Posterior vena cava (tissue), 2 donors: ENCODE results near the gene VSTM4. TPM values are rescaled to one million over a fixed set of nuclear protein-coding genes. Genes with fewer than 3 reads are reported as not detected.

Experiments
- DNase-seq: peaks from one replicate; pipeline ENCODE4 v3.0.0-alpha.2; 2020; ENCODE audit warnings: low spot score
- intact Hi-C, 2 donors: fragments of 100-400 bp; cut with DNase I; formaldehyde crosslinking; loops; one replicate each; pipeline versions ENCODE4 v1.14.1 to v1.14.2; 2022 to 2023
- total RNA-seq, 2 donors: library from RNA; stranded (reverse); fragmentation: NEBNext Ultra II Directional; extraction: Animal tissue kit (Norgen Biotek cat#: 25700); gene quantifications; one replicate each; pipeline ENCODE4 v1.2.1, GENCODE V29; 2021
- donor health status: DM: yes; HTN: yes; CAD: no.
- donor health status: DM: yes; HTN: yes; CAD: no.

VSTM4 gene
- total RNA-seq, 2 donors from 2014 or later = 14.9 to 20.2 TPM

GRCh38 chr10:49123981-49124950 lies 8.9 kb upstream of the VSTM4 start:
- intact Hi-C loops = no loop called here
- no peak for DNase-seq

GRCh38 chr10:49120911-49121310 lies 5.6 kb upstream of the VSTM4 start:
- no peak for DNase-seq
- intact Hi-C loops = no loop called here

- no peak for DNase-seq
- intact Hi-C loops = no loop called here
Measured at GRCh38 chr10:49119746-49120145, 4.4 kb upstream of the VSTM4 start.

DNA sequence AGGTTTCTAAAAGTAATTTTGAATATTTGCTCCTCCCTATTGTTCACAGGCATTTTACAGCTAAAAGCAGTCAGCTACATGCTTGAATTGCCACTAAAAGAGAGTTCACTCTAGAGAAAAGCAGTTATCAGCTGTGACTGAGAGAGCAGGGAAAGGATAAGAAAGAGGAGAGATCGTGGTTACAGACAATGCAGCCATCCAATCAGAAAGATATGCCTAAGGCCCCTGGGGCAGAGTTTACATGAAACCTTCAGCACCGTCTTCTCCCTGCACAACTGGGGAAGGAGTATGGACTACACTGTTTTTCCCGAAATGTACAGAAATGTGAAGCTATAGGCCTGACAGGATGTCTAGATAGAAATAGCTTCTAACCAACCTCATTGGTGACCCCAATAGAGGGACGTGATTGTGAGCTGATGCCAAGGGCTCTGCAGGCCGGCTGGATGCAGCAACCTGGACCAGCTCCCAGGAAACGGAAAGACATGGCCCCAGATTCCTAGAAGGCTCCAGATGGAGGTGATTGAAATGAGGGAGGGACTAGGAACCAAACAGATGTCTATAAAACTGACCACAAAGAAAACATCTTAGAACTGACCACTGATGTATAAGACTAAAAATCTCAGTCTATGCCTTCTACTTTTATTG lies 3.2 kb upstream of the VSTM4 start:
- intact Hi-C loops = no loop called here

DNA sequence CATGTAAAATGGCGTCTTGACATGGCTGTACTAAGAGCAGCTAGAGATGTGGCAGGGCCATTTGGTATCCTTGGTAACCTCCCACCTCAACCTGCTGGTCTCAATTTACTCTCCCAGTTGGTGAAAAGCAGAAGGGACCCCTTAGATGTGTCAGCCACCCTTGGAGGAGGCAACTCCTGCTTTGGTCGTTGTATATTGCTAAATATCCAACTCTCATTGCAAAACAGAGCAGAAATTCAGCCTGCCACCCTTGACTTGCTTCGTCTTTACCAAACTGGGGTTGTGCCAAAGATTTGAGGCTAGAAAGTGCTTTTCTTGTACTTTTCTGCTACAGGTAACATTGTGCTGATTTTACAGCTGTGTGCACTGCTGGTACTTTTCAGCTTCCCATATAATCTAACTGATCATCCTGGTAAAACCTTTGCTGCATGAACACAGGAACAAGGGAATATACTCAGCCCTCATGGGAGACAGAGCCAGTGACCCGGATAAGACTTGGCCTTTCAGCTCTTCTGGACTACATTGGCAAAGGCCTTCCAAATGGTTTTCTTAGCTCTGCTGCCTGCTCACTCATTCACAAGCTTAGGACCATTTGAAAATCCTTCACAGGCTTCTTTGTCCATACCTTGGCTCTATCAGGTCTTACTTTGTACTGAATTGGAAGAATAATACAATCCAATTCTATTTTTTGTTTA lies 2.2 kb upstream of the VSTM4 start:
- no peak for DNase-seq
- intact Hi-C loops = no loop called here

More for the DNA sequence above, 3.2 kb upstream of the VSTM4 start:
- DNase-seq = no peak

DNA sequence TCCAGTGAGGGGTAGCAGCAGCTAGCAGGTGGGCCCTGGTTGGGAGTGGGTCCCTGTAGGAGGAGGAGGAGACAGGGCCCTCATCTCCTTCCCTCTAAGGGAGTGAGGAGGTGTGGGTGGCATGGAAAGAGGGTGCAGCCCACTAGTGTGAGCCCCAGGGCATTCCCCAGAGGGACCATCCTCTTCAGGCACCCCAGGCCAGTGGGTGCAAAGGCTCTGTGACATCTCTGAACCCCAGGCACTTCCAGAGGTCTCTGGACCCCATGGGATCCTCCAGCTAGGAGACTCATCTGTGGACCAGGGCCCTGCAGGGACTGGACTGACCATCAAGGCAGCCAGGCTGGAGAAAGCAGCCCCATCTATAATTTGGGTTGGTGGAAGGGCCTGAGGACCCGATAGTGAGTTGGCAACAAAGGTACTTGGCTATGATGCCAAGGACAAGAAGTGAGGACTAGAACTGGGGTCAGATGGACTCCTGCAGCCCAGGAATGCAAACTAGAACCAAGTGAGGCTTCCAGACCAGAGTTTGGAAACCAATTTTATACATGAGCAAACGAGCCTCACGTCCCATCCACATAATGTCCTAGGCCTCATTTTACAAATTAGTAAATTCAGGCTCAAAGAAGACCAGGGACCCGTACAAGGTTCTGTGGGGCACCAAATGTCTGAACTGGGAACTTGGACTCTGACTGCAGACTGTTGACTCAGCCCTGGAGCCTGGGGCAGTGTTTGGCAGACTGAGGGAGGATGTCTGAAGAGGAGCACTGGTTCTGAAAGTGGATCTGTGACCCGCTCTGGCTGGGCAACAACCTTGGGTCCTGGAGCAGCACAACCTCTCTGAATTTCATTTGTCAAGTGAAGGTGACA lies 1.4 kb upstream of the VSTM4 start:
- intact Hi-C loops = no loop called here
- no peak for DNase-seq

- DNase-seq = no peak
- intact Hi-C loops = loop anchor here in 1 of 2 donors (2.0 kb wide), 1 partner anchor 49 kb away; no protein-coding TSS in a partner anchor
Measured at GRCh38 chr10:49115796-49116508, 630 bp upstream of the VSTM4 start.

DNA sequence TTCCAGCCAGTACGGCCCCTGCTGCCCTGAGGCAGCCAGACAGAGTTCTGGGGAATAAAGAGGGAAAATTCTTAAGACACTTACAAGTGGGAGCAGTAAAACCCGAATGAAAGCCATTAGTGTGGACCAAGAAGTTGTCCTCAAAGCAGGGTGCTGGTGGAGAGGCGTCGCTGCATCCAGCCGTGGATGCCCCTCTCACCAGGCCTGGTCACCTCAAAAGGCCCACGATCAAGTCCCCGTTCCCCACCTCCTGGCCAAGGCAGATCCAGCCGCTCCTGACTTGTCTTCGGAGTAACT lies 656 bp downstream of the VSTM4 start:
- intact Hi-C loops = loop anchor here in 1 of 2 donors (2.0 kb wide), 1 partner anchor 50 kb away; no protein-coding TSS in a partner anchor
- DNase-seq = no peak

DNA sequence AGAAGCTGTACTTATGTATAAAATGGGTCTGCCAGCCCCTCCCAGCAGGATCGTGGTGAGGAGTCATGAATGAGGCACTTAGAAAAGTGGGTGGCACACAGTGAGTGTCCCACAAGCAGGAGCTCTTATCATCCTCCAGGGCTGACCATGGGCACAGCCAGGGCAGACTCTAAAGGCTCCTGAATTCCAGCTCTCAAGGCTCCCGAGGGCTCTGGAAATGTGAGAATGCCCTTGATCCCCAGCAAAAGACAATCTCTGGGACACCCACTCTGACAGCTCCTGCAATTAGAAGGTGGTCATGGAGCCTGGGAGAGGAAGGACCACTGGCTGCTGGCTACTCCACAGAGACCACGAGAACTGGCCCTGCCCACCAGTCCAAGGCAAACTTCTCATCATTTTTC lies 1.6 kb downstream of the VSTM4 start:
- intact Hi-C loops = loop anchor here in 1 of 2 donors (2.0 kb wide), 1 partner anchor 51 kb away; no protein-coding TSS in a partner anchor
- DNase-seq = no peak

GRCh38 chr10:49112851-49113250 lies 2.5 kb downstream of the VSTM4 start:
- DNase-seq = no peak
- intact Hi-C loops = no loop called here

GRCh38 chr10:49112098-49112497 lies 3.2 kb downstream of the VSTM4 start:
- no peak for DNase-seq
- intact Hi-C loops = no loop called here

GRCh38 chr10:49111320-49111698 lies 4.0 kb downstream of the VSTM4 start:
- intact Hi-C loops = no loop called here
- no peak for DNase-seq

GRCh38 chr10:49110684-49111319 lies 4.5 kb downstream of the VSTM4 start:
- intact Hi-C loops = no loop called here
- no peak for DNase-seq

DNA sequence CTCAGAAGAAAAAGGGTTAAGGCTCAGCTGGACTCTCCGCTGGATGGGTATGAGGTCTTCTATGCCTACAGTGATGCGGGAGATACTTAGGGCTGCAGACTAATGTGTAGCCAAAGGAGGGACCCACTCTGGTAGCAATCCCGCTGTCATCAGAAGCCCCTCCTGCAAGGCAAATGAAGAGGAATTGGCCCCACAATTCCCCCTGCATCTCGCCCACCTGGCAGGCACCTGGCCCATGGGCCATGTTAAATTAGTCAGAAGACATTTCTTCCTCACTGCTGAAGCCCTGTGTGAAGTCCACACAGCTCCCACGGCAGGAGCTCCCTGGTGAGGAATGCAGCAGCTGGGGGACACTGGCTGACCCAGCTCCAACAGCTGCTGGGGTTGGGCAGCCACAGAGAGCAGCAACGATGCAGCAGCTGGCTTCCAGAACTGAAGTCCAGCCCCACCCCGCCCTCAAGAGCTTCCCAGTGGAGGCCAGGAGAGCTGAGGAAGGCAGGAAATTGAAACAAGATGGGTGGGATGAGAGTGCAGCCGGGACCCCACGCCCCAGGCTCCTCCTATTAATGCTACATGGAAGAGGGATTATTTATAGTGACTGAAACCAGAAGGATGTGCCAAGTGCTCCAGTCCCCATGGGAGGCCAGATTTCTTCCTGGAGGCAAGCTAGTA lies 5.5 kb downstream of the VSTM4 start:
- DNase-seq = no peak
- intact Hi-C loops = no loop called here

DNA sequence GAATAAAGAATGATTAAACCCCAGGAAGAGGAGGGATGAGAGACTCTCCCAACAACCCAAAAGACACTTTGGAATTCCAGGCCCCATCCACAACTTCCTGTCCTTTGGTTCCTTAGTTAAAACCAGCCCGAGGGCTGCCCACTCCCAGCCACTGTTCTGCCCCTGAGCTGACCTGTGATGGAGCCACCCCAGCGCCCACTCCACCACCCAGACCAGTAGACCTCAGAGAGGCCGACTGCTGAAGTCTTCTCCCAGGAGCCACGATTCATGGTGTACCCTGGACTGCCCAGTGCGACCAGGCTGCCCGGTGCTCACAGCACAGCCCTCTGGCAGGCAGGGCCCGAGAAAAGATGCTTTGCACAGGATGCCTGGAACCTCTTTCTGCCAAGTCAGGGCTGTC lies 6.7 kb downstream of the VSTM4 start:
- intact Hi-C loops = no loop called here
- DNase-seq = no peak

DNA sequence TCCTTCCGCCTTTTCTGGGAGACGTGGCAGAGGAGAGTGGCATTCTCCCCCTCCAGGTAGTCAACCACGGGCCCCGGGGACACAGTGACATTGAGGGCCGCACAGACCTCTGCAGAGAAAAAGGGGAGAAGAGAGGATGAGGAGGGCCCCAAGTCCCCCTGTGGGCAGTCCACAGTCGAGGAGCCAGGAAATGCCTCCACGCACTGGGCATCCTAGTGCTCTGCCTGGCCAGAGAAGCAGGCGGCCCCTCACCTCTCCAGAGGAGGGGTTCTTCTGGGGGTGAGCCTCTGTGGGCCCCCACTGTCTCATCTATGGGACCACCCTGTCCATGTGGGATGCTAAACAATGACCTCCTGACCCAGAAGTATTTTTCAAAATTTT lies 7.4 kb downstream of the VSTM4 start:
- DNase-seq = no peak
- intact Hi-C loops = no loop called here

- intact Hi-C loops = no loop called here
- no peak for DNase-seq
Measured at GRCh38 chr10:49107111-49107886, 8.0 kb downstream of the VSTM4 start.
